Measurements from ENCODE around the gene RAB11A. TPM values are rescaled to one million over a fixed set of nuclear protein-coding genes. Genes with fewer than 3 reads are reported as not detected.
A peak's percentile ranks its signal among the peaks of the same experiment; 100 is the strongest.

Gene RAB11A
- total and polyA plus RNA-seq, 9 of the 15 experiments (the other 6 are each of a cell fraction or from before 2014, with no cell fraction given), result 129 to 369 (median 245) TPM

- TF ChIP-seq ZNF518B (CRISPR knock-in tag; IDR thresholded peaks at IDR 0.05), result no peak
- TF ChIP-seq ZNF282 (CRISPR knock-in tag; IDR thresholded peaks at IDR 0.05), result no peak
- no peak for TF ChIP-seq ZNF347 (CRISPR knock-in tag; IDR thresholded peaks at IDR 0.05; ENCODE audit: low read depth)
- TF ChIP-seq JUND (IDR thresholded peaks at IDR 0.05; ENCODE audit: borderline replicate concordance, low read depth, low read length), result no peak
- TF ChIP-seq JUND (tag; IDR thresholded peaks at IDR 0.05; ENCODE audit: borderline replicate concordance, low read depth, low read length), result peak; percentile 65; the same call in 2 of the 3 replicates
- TF ChIP-seq PTTG1 (tag; IDR thresholded peaks at IDR 0.05; ENCODE audit: low read depth), result no peak
- no peak for TF ChIP-seq HMG20B (CRISPR knock-in tag; IDR thresholded peaks at IDR 0.05)
- TF ChIP-seq RFX7 (CRISPR knock-in tag; IDR thresholded peaks at IDR 0.05), result no peak
- 0 out of 6 replicates have a peak, but pooled peaks of 1 of the 3 experiments have one; percentile 0 for TF ChIP-seq CTCF (IDR thresholded peaks at IDR 0.05 in 2 of 3, conservative IDR thresholded peaks at IDR 0.05 in 1 of 3; ENCODE audit: insufficient read depth in 2 of 3, low read depth in 1 of 3, low read length in 3 of 3)
- no peak for TF ChIP-seq CLOCK (CRISPR knock-in tag; IDR thresholded peaks at IDR 0.05; ENCODE audit: borderline replicate concordance)
- TF ChIP-seq GATAD2A (IDR thresholded peaks at IDR 0.05), result peak; percentile 96
- TF ChIP-seq ZBTB8A (IDR thresholded peaks at IDR 0.05; ENCODE audit: partially characterized antibody), result no peak
- 0 out of 2 replicates have a peak, but pooled peaks have one; percentile 51 for TF ChIP-seq SMAD4 (CRISPR knock-in tag; conservative IDR thresholded peaks at IDR 0.05)
- no peak for TF ChIP-seq RNF219 (CRISPR knock-in tag; IDR thresholded peaks at IDR 0.05)
- peak; percentile 89; the same call in 1 of the 2 replicates for TF ChIP-seq SMARCC2 (IDR thresholded peaks at IDR 0.05; ENCODE audit: low read depth)
- TF ChIP-seq MED1 (CRISPR knock-in tag; IDR thresholded peaks at IDR 0.05; ENCODE audit: borderline replicate concordance), result no peak
Observed at GRCh38 chr15:65837301-65838294, 31.7 kb upstream of the RAB11A start (continued).

Measured in K562 (cell line).